GM18951 (cell line): ENCODE results near the gene GATA1.

Source experiments
- POLR2A ChIP-seq: IDR thresholded peaks from 4 replicates; pipeline ENCODE4 v1.6.1; 2011; ENCODE audit warnings: mild to moderate bottlenecking; ENCODE audit not compliant: insufficient read length, insufficient read depth; ENCODE audit errors: extremely low read depth
- in situ Hi-C: fragments of 300-500 bp; cut with MboI; formaldehyde crosslinking; loops from one replicate; pipeline ENCODE4 v1.12.0; 2022; ENCODE audit warnings: low sequenced_read_pairs, mixed read lengths, inconsistent platforms; ENCODE audit not compliant: unreplicated experiment

The GATA1 gene

DNA sequence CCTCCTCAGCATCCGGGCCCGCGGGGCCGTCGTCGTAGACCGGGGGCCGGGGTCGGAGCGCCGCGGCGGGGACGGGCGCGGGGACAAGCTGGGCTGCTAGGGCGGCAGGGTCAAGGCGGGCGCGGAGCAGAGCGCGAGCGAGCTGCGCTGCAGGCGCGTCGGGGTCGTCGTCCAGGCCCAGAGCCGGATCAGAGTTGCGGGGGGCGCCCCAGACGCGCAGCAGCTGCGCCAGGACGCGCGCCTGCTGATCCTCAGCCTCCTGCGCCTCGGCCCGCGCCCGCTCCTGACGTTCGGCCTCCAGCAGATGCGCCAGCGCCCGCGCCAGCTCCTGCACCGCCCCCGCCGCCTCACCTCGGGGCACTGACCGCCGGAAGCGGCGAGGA lies 45.5 kb downstream of the GATA1 start:
- in situ Hi-C loops: no loop called here
- no peak for TF ChIP-seq POLR2A

- TF ChIP-seq POLR2A: no peak
- in situ Hi-C loops: no loop called here
These were observed 47.2 kb downstream of the GATA1 start for GRCh38 chrX:48833542-48834138.

DNA sequence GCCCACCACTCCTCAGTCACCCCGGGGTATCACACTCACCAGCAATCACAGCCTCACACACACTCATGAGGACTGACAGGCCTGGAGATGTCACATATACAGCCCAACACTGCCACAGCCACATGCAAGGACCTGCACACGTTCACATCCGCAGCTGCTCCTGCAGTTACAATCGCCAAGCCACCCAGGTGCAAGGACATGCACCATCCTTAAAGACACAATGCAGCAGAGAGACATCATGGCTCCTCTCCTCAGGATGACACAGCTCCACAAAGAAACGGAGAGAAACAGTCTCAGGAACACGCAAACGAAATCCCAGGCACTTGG lies 48.0 kb downstream of the GATA1 start:
- no peak for TF ChIP-seq POLR2A
- in situ Hi-C loops: no loop called here

- TF ChIP-seq POLR2A: no peak
- in situ Hi-C loops: no loop called here
These were observed 49.3 kb downstream of the GATA1 start, which contains the start of gene PCSK1N for GRCh38 chrX:48835524-48836329. TSS of gene PCSK1N (minus strand) at chrX:48835610. CDS start at chrX:48835532, 78 bp downstream.

DNA sequence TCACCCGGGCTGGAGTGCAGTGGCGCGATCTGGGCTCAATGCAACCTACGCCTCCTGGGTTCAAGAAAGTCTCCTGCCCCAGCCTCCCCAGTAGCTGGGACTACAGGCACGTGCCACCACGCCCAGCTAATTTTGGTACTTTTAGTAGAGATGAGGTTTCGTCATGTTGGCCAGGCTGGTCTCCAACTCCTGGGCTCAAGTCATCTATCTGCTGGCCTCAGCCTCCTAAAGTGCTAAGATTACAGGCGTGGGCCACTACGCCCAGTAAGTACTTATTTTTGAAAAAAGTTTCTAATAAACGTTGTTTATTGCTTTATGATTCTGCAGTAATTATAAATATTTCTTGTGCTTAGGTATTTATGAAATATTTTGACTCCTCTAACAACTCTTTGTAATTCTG lies 53.3 kb downstream of the GATA1 start:
- no peak for TF ChIP-seq POLR2A
- in situ Hi-C loops: no loop called here
